ENCODE results near the gene PSMB2.

Gene PSMB2

GRCh38 chr1:35555601-35556477 is 85.5 kb downstream of the PSMB2 start:
- no peak for DNase-seq

- no peak for DNase-seq
These were observed 86.1 kb downstream of the PSMB2 start for GRCh38 chr1:35555212-35555584.

GRCh38 chr1:35554266-35555211 is 86.8 kb downstream of the PSMB2 start:
- no peak for DNase-seq

- DNase-seq: no peak
These were observed 87.5 kb downstream of the PSMB2 start for GRCh38 chr1:35553851-35554250.

All from activated CD4-positive, alpha-beta T cell treated with anti-CD3 and anti-CD28 coated beads, Interleukin-2, amount 50 U/mL, for 16 hours (primary cell).